ENCODE results near the gene SGCA.

Gene SGCA

DNA sequence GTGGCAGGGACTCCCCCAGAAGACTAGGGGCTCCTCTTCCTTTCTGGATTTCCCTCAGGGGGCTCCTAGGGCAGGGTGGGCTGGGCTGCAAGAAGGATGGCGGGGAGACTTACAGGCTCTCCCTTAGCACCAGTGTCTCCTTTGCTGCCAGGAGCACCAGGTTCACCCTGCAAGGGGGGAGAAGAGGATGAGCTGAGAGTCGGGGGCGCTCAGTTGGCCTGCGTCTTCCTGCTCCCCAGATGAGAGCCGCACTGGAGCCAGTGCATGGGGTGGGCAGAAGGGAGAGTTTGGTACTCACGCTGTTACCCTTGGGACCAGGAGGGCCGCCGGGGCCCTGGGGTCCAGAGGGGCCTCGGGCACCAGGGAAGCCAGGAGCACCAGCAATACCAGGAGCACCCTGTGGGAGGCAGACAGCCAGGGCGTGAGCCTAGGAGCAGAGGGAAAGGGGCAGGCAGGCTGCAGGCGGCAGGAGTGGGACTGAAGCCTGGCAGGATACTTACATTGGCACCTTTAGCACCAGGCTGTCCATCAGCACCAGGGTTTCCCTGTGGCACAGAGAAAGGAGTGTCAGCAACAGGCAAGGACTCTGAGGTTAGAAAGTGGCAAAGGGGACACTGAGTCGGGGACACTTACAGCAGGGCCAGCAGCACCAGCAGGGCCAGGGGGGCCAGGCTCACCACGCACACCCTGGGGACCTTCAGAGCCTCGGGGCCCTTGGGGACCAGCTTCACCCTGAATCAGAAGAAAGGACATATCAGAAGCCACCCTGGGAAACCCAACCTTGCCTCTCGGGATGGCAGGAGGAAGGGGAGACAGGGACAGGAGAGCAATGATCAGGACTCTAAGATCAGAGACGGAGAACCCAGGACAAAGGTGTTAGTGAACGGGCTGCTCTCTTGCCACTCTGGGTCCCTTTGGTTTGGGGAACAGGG, 29.4 kb downstream of the SGCA start:
- DNase-seq (ENCODE audit: low read depth), result no peak

DNA sequence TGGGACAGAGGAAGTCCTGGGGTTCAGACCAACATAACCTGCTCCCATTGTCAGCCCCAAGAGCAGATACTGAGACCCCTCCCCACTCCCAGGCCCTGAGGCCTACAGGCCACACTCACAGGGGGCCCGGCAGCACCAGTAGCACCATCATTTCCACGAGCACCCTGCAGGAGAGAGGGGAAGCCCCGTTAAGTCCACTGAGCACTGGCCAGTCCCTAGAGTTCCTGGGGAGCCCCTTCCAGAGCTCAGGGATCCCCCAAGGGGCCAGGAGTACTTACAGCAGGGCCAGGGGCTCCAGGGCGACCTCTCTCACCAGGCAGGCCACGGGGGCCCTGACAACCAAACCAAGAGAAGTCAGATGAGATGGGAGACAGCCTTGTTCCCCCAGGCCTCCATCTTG, 30.2 kb downstream of the SGCA start:
- DNase-seq (ENCODE audit: low read depth), result no peak

- no peak for DNase-seq (ENCODE audit: low read depth)
Measured at GRCh38 chr17:50196826-50197225, 31.0 kb downstream of the SGCA start.

- DNase-seq (ENCODE audit: low read depth), result peak; percentile 24
Measured at GRCh38 chr17:50198026-50198669, 32.3 kb downstream of the SGCA start.

DNA sequence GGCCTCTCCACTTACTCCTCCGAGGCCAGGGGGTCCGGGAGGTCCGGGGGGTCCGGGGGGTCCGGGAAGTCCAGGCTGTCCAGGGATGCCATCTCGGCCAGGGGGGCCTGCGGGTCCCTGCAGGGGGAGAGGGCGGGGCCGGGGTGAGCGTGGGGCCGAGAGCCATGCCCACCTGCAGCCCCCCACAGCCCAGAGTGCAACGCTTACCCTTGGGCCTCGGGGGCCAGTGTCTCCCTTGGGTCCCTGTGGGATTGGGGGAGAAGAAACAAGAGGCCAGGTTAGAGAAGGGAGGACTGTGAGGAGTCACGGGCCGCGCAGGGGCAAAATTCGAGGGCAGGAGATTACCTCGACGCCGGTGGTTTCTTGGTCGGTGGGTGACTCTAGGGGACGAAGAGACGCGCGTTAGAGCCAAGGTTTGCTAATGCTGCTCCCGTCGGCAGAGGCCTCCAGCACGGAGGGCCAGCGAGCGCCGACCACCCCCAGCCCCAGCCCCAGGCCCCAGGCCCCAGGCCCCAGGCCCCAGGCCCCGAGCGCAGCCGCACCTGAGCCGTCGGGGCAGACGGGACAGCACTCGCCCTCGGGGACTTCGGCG, 33.5 kb downstream of the SGCA start:
- no peak for DNase-seq (ENCODE audit: low read depth)

DNA sequence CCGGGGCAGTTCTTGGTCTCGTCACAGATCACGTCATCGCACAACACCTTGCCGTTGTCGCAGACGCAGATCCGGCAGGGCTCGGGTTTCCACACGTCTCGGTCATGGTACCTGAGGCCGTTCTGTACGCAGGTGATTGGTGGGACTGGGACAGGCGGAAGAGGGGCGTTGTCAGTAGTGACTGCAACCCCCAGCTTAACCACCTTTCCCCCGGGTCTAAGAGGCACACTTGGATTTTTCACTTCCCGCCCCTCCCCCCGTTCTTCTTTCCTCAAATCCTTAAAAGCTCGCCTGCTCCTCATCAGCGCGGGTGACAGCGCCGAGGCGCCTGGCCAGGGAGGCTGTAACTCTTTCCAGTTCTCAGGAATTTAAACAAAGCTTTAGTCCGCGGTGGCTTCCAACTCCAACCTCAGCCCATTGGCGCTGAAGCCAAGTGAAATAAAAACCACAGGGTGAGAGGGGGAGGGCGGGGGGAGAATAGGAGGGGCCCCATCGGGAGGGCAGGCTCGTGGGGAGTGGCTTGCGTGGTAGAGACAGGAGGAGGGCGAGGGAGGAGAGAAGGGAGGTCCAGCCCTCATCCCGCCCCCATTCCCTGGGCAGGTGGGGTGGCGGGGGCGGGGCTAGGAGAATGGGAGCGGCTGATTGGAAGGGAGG, 34.1 kb downstream of the SGCA start:
- peak; percentile 86 for DNase-seq (ENCODE audit: low read depth)

- DNase-seq (ENCODE audit: low read depth), result peak; percentile 46
Measured at GRCh38 chr17:50200457-50201275, 34.9 kb downstream of the SGCA start.

DNA sequence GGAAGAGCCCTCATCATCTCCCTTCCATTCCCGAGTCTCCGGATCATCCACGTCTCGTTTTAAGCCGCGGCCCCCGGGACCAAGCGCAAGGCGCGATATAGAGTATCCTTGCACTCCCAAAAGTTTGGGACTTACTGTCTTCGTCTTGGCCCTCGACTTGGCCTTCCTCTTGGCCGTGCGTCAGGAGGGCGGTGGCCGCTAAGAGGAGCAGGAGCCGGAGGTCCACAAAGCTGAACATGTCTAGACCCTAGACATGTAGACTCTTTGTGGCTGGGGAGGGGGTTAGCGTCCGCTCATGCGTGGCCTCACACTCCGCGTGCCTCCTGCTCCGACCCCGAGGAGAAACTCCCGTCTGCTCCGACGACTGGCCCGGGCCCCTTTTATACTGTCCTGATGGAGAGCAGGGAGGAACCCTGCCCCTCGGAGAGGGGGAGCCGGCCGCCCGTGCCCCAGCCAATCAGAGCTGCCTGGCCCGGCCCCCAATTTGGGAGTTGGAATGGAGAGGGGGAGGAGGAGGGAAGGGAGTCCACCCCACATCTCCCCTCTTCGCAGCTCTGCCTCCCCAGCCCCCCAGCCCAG, 35.6 kb downstream of the SGCA start, which contains the start of gene COL1A1:
TSS of gene COL1A1 (minus strand) at position 356 of the 579 bp plus-strand sequence. CDS start at position 238, 118 bp downstream.
- DNase-seq (ENCODE audit: low read depth), result no peak

- DNase-seq (ENCODE audit: low read depth), result no peak
Measured at GRCh38 chr17:50203086-50203485, 37.3 kb downstream of the SGCA start.

GRCh38 chr17:50203604-50204345, 38.0 kb downstream of the SGCA start:
- DNase-seq (ENCODE audit: low read depth), result no peak

GRCh38 chr17:50204431-50204830, 38.6 kb downstream of the SGCA start:
- no peak for DNase-seq (ENCODE audit: low read depth)

GRCh38 chr17:50205111-50205962, 39.5 kb downstream of the SGCA start:
- no peak for DNase-seq (ENCODE audit: low read depth)

DNA sequence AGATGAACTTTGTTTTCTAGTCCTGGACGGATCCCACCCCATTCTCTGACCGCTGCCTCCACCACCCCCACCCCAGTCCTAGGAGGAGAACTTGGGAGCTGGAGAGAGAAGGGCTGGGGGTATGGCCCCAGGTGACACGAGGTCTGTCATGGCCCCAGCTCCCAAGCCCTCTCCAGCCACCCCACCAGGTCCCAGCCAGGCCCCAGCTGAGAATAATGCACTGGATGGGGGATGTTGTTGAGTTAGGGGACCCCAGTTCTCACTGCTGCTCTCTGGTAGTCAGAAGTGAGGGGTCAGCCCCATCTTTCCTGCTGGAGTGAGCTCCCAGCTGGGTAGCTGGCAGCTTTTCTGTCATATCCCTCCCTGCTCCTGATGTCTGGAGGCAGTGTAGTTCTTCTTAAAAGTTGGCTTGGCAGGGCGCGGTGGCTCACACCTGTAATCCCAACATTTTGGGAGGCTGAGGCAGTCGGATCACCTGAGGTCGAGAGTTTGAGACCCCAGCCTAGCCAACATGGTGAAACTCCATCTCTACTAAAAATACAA, 40.2 kb downstream of the SGCA start:
- DNase-seq (ENCODE audit: low read depth), result no peak

DNA sequence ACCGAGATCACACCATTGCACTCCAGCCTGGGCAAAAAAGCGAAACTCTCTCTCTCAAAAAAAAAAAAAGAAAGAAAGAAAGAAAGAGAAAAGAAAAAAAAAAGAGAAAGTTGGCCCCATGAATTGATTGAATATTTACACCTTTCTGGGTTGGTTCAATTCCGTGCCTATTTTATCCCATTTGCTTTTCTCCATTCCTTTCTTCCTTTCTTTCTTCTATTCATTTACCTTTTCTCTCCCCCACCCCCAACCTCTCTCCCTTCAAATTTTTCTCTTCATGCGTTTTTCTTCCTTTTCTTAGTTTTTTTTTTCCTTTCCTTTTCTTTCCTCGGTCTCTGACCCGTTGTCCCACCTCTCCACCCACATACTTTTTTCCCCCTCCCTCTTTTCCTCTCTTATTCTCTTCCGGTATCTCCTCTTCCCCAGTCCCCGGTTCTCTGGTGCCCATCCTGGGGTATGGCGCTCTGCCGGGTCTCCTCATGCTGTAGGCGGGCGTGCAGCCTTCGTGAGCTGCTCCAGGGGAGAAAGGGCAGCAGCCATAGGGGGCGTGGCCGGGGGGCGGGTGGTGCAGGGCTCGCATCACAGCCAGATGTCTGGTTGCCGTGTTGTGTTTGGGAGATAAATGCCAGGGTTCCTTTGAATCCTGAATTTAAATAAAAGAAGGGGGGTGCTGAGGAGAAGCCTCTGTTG, 40.9 kb downstream of the SGCA start:
- DNase-seq (ENCODE audit: low read depth), result no peak

- DNase-seq (ENCODE audit: low read depth), result no peak
Measured at GRCh38 chr17:50207315-50207714, 41.5 kb downstream of the SGCA start.

GRCh38 chr17:50207792-50208567, 42.2 kb downstream of the SGCA start:
- DNase-seq (ENCODE audit: low read depth), result no peak

DNA sequence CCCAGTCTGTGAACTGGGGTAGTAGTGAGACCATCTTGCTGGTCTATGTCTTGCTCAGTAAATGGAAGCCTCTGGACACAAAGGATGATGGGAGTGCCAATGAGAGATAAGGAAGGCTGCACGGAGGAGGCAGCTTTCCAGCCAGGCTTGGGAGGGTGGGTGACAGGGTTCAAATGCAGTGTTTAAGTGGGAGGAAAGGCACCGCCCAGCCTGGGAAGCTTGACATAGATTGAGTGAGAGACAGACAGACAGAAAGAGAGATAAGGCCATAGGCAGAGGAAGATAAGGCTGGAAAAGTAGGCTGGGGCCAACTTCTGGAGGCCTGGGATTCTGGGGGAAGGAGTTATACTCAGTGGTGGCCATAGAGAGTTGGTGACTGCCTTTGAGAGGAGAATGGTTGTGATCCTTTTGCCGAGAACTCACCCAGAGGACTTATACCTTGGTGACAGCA, 42.8 kb downstream of the SGCA start:
- DNase-seq (ENCODE audit: low read depth), result no peak

DNA sequence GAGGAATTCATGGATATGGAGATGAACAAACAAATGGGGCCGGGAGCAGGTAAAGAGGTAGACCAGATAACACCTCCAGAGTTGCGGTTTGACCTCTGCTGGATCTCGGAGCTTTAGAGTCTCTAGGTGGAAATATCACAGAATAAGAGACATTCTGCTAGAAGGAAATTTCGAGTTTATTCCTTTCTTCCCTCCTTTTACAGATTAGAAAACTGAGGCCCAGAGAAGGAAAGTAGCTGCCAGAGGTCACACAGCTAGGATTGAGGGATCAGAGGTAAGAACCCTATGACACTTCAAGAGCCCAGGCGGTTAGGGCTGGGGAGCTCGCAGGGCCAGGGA, 43.3 kb downstream of the SGCA start:
- no peak for DNase-seq (ENCODE audit: low read depth)

All from T-helper 22 cell (primary cell).